HepG2 (cell line): ENCODE results near the gene SLC4A2. TPM values are rescaled to one million over a fixed set of nuclear protein-coding genes. Genes with fewer than 3 reads are reported as not detected.

ENCODE experiments used
- CREBL2 ChIP-seq: sonication (generic); formaldehyde crosslinking; IDR thresholded peaks from 2 replicates; pipeline ENCODE4 v1.8.1; 2023; ENCODE audit warnings: missing genetic modification reagents, mild to moderate bottlenecking, borderline replicate concordance
- FOXO1 ChIP-seq: sonication (generic); formaldehyde crosslinking; IDR thresholded peaks from 2 replicates; pipeline ENCODE4 v1.4.0; 2020; ENCODE audit warnings: missing genetic modification reagents
- HNRNPL ChIP-seq: fragments of 200-400 bp; formaldehyde crosslinking; IDR thresholded peaks from 2 replicates; pipeline ENCODE4 v1.6.1; 2017; ENCODE audit warnings: mild to moderate bottlenecking, low read depth, low read length
- KLF16 ChIP-seq, 2 experiments: sonication (generic) in 1 of 2; formaldehyde crosslinking in 1 of 2; IDR thresholded peaks; 2 replicates each; pipeline versions ENCODE4 v1.6.1 to v1.8.0; 2016 to 2023; ENCODE audit warnings: missing genetic modification reagents in 2 of 2, missing compliant biosample characterization in 1 of 2
- KMT2B ChIP-seq: IDR thresholded peaks from 2 replicates; pipeline ENCODE4 v1.6.1; 2016; ENCODE audit warnings: missing genetic modification reagents, missing compliant biosample characterization
- NCOA2 ChIP-seq: sonication (generic); formaldehyde crosslinking; IDR thresholded peaks from 2 replicates; pipeline ENCODE4 v1.8.0; 2022; ENCODE audit warnings: inconsistent platforms
- RFXAP ChIP-seq: sonication (generic); formaldehyde crosslinking; IDR thresholded peaks from 2 replicates; pipeline ENCODE4 v1.4.0; 2020; ENCODE audit warnings: missing genetic modification reagents, borderline replicate concordance
- RNF2 ChIP-seq: fragments of 450-650 bp; conservative IDR thresholded peaks from 2 replicates; pipeline ENCODE4 v1.6.1; 2016; ENCODE audit warnings: low read depth
- SIX4 ChIP-seq: sonication (generic); formaldehyde crosslinking; IDR thresholded peaks from 2 replicates; pipeline ENCODE4 v1.4.0; 2020; ENCODE audit warnings: missing genetic modification reagents
- SKI ChIP-seq: fragments of 450-650 bp; IDR thresholded peaks from one replicate; pipeline ENCODE4 v1.6.1; 2018; ENCODE audit warnings: mild to moderate bottlenecking; ENCODE audit not compliant: partially characterized antibody
- ZEB1 ChIP-seq: IDR thresholded peaks from 2 replicates; pipeline ENCODE4 v1.6.1; 2012; ENCODE audit warnings: mild to moderate bottlenecking, low read depth, inconsistent platforms; ENCODE audit not compliant: insufficient replicate concordance
- ZFP1 ChIP-seq: IDR thresholded peaks from 2 replicates; pipeline ENCODE4 v1.6.1; 2016
- ZNF646 ChIP-seq: sonication (generic); formaldehyde crosslinking; IDR thresholded peaks from 2 replicates; pipeline ENCODE4 v1.9.0; 2021; ENCODE audit warnings: mild to moderate bottlenecking, missing genetic modification reagents
- ZNF891 ChIP-seq: sonication (generic); formaldehyde crosslinking; IDR thresholded peaks from 2 replicates; pipeline ENCODE4 v1.5.0; 2020; ENCODE audit warnings: mild to moderate bottlenecking, missing genetic modification reagents
- polyA plus RNA-seq, 8 experiments: library from polyadenylated mRNA; depleted of rRNA in 3 of 8; stranded (reverse) in 7 of 8; unstranded in 1 of 8; fragments of >200 nt; fragmentation: Illumina TruSeq in 4 of 8; extraction: Trizol in 4 of 8; gene quantifications; 2 replicates each; pipeline versions ENCODE4 v1.2.1 to v1.2.3, GENCODE V29; 2011 to 2016; ENCODE audit warnings: low read depth in 4 of 8, missing spikeins in 1 of 8, mixed read lengths in 1 of 8; ENCODE audit not compliant: insufficient read depth in 1 of 8
- total RNA-seq, 5 experiments: library from RNA; depleted of rRNA; stranded (reverse); fragments of >200 nt; fragmentation: Illumina TruSeq; extraction: Trizol; gene quantifications; 2 replicates each; pipeline ENCODE4 v1.2.3, GENCODE V29; 2016; ENCODE audit warnings: low read depth in 1 of 5
- TF ChIP-seq, protein P1 (sequence below): sonication (generic); formaldehyde crosslinking; IDR thresholded peaks from 2 replicates; pipeline ENCODE4 v1.5.1; 2020; ENCODE audit warnings: mild to moderate bottlenecking, missing genetic modification reagents
- TF ChIP-seq, protein P2 (sequence below): sonication (generic); formaldehyde crosslinking; IDR thresholded peaks from 2 replicates; pipeline ENCODE4 v1.4.0; 2020; ENCODE audit warnings: mild to moderate bottlenecking, missing genetic modification reagents
- TF ChIP-seq, protein P3 (sequence below): sonication (generic); formaldehyde crosslinking; IDR thresholded peaks from 2 replicates; pipeline ENCODE4 v1.4.0; 2020; ENCODE audit warnings: mild to moderate bottlenecking, missing genetic modification reagents

Gene SLC4A2
- total and polyA plus RNA-seq, 2 of the 13 experiments (the other 11 are each of a cell fraction or from before 2014, with no cell fraction given) = 51.9 to 73.4 TPM

GRCh38 chr7:151057989-151058780 lies 1.2 kb upstream of the SLC4A2 start (continued):
- TF ChIP-seq, protein P1, sequence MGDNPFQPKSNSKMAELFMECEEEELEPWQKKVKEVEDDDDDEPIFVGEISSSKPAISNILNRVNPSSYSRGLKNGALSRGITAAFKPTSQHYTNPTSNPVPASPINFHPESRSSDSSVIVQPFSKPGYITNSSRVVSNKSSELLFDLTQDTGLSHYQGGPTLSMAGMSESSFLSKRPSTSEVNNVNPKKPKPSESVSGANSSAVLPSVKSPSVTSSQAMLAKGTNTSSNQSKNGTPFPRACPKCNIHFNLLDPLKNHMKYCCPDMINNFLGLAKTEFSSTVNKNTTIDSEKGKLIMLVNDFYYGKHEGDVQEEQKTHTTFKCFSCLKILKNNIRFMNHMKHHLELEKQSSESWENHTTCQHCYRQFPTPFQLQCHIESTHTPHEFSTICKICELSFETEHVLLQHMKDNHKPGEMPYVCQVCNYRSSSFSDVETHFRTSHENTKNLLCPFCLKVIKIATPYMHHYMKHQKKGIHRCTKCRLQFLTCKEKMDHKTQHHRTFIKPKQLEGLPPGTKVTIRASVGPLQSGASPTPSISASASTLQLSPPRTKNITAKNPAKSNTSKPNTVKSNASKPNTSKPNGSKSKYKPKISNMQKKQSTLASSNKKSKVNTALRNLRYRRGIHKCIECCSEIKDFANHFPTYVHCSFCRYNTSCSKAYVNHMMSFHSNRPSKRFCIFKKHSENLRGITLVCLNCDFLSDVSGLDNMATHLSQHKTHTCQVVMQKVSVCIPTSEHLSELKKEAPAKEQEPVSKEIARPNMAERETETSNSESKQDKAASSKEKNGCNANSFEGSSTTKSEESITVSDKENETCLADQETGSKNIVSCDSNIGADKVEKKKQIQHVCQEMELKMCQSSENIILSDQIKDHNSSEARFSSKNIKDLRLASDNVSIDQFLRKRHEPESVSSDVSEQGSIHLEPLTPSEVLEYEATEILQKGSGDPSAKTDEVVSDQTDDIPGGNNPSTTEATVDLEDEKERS (CRISPR knock-in tag) = no peak
- peak; percentile 60 for TF ChIP-seq SIX4 (CRISPR knock-in tag)
- no peak for TF ChIP-seq RNF2
- TF ChIP-seq ZNF891 (CRISPR knock-in tag) = peak; percentile 53; the same call in 1 of the 2 replicates
- peak; percentile 36 for TF ChIP-seq SKI
- no peak; the same call in none of the 2 replicates for TF ChIP-seq RFXAP (CRISPR knock-in tag)
- no peak for TF ChIP-seq CREBL2 (CRISPR knock-in tag)
- TF ChIP-seq, protein P2, sequence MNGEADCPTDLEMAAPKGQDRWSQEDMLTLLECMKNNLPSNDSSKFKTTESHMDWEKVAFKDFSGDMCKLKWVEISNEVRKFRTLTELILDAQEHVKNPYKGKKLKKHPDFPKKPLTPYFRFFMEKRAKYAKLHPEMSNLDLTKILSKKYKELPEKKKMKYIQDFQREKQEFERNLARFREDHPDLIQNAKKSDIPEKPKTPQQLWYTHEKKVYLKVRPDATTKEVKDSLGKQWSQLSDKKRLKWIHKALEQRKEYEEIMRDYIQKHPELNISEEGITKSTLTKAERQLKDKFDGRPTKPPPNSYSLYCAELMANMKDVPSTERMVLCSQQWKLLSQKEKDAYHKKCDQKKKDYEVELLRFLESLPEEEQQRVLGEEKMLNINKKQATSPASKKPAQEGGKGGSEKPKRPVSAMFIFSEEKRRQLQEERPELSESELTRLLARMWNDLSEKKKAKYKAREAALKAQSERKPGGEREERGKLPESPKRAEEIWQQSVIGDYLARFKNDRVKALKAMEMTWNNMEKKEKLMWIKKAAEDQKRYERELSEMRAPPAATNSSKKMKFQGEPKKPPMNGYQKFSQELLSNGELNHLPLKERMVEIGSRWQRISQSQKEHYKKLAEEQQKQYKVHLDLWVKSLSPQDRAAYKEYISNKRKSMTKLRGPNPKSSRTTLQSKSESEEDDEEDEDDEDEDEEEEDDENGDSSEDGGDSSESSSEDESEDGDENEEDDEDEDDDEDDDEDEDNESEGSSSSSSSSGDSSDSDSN (CRISPR knock-in tag) = peak; percentile 64; the same call in 1 of the 2 replicates
- TF ChIP-seq ZNF646 (CRISPR knock-in tag) = no peak
- TF ChIP-seq HNRNPL = 0 out of 2 replicates have a peak, but pooled peaks have one; percentile 39
- TF ChIP-seq ZEB1 = no peak
- peak; percentile 62; the same call in 1 of the 2 replicates for TF ChIP-seq FOXO1 (CRISPR knock-in tag)
- TF ChIP-seq ZFP1 (CRISPR knock-in tag) = 0 out of 2 replicates have a peak, but pooled peaks have one; percentile 23
- TF ChIP-seq, protein P3, sequence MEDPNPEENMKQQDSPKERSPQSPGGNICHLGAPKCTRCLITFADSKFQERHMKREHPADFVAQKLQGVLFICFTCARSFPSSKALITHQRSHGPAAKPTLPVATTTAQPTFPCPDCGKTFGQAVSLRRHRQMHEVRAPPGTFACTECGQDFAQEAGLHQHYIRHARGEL (CRISPR knock-in tag) = no peak
- peak in 1 of 2 experiments; percentile 73; a peak in 1 of 4 replicates for TF ChIP-seq KLF16 (CRISPR knock-in tag; IDR thresholded peaks at IDR 0.05)
- TF ChIP-seq NCOA2 = peak; percentile 52; the same call in 1 of the 2 replicates
- TF ChIP-seq KMT2B (CRISPR knock-in tag) = no peak
